ENCODE measurements around the gene LYPD6B.

The LYPD6B gene

GRCh38 chr2:149200109-149200520 lies 161.6 kb downstream of the LYPD6B start:
- Histone ChIP-seq H3K4me3 (ENCODE audit: insufficient read depth, low read length, poor library complexity, severe bottlenecking) (no peak overlapping the region), H3K27ac (ENCODE audit: low read depth, low read length) (no peak overlapping the region), H3F3A (ENCODE audit: insufficient read depth) (no peaks in the 10 kb centered on the region), H3K9me3 (ENCODE audit: insufficient read depth, low read length) (no peaks in the 10 kb centered on the region), H3K27me3 (ENCODE audit: low read length) (no peaks in the 10 kb centered on the region), H3K4me2 (ENCODE audit: low read depth, low read length, poor library complexity, severe bottlenecking) (no peak overlapping the region), H3K9ac (ENCODE audit: low read length) (no peak overlapping the region), H3K36me3 (ENCODE audit: low read length) (no peaks in the 10 kb centered on the region), H3K9me2 (replicated peaks; ENCODE audit: insufficient read depth, low read length) (no peaks in the 10 kb centered on the region), H3K79me2 (ENCODE audit: insufficient read depth, low read length) (no peaks in the 10 kb centered on the region), H4K20me1 (ENCODE audit: low read depth, low read length) (no peaks in the 10 kb centered on the region), H2AFZ (ENCODE audit: low read depth, low read length, severe bottlenecking) (no peak overlapping the region)
- TF ChIP-seq, protein P1, sequence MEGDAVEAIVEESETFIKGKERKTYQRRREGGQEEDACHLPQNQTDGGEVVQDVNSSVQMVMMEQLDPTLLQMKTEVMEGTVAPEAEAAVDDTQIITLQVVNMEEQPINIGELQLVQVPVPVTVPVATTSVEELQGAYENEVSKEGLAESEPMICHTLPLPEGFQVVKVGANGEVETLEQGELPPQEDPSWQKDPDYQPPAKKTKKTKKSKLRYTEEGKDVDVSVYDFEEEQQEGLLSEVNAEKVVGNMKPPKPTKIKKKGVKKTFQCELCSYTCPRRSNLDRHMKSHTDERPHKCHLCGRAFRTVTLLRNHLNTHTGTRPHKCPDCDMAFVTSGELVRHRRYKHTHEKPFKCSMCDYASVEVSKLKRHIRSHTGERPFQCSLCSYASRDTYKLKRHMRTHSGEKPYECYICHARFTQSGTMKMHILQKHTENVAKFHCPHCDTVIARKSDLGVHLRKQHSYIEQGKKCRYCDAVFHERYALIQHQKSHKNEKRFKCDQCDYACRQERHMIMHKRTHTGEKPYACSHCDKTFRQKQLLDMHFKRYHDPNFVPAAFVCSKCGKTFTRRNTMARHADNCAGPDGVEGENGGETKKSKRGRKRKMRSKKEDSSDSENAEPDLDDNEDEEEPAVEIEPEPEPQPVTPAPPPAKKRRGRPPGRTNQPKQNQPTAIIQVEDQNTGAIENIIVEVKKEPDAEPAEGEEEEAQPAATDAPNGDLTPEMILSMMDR (IDR thresholded peaks at IDR 0.05; ENCODE audit: insufficient read depth, low read length, poor library complexity, severe bottlenecking) = no peak
- no peak for TF ChIP-seq EZH2phosphoT487 (conservative IDR thresholded peaks at IDR 0.05; ENCODE audit: low read length)

- H3K36me3 ChIP-seq (ENCODE audit: low read length) = peaks cover 22% of the 10 kb centered on the region; the same call in 1 of the 2 replicates
- H3K27ac ChIP-seq (ENCODE audit: low read depth, low read length) = no peak overlapping the region
- TF ChIP-seq, protein P1 (IDR thresholded peaks at IDR 0.05; ENCODE audit: insufficient read depth, low read length, poor library complexity, severe bottlenecking) = no peak
- TF ChIP-seq EZH2phosphoT487 (conservative IDR thresholded peaks at IDR 0.05; ENCODE audit: low read length) = no peak
- H3K9me3 ChIP-seq (ENCODE audit: insufficient read depth, low read length) = no peaks in the 10 kb centered on the region
- H2AFZ ChIP-seq (ENCODE audit: low read depth, low read length, severe bottlenecking) = no peak overlapping the region
- H3K27me3 ChIP-seq (ENCODE audit: low read length) = no peaks in the 10 kb centered on the region
- no peaks in the 10 kb centered on the region for H3K79me2 ChIP-seq (ENCODE audit: insufficient read depth, low read length)
- H4K20me1 ChIP-seq (ENCODE audit: low read depth, low read length) = no peaks in the 10 kb centered on the region
- no peaks in the 10 kb centered on the region for H3F3A ChIP-seq (ENCODE audit: insufficient read depth)
- H3K4me2 ChIP-seq (ENCODE audit: low read depth, low read length, poor library complexity, severe bottlenecking) = no peak overlapping the region
- H3K9ac ChIP-seq (ENCODE audit: low read length) = no peak overlapping the region
- H3K9me2 ChIP-seq (replicated peaks; ENCODE audit: insufficient read depth, low read length) = no peaks in the 10 kb centered on the region
- H3K4me3 ChIP-seq (ENCODE audit: insufficient read depth, low read length, poor library complexity, severe bottlenecking) = no peak overlapping the region
Measured at GRCh38 chr2:149204686-149205085, 166.2 kb downstream of the LYPD6B start.

DNA sequence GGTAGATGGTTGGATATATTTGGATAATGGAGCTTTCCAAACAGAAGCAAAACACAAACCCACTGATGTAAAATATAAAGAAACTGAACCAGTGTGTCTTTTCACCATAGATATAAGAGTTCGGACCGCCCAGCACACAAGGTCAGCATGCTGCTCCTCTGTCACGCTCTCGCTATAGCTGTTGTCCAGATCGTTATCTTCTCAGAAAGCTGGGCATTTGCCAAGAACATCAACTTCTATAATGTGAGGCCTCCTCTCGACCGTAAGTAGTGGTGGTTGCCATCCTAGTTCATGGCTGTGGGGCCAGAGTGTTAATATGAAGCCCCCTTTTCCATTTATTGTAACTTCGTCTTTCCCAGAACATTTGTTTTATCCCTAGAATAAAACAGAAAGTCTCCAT lies 166.6 kb downstream of the LYPD6B start:
- Histone ChIP-seq H3K27me3 (ENCODE audit: low read length) (no peaks in the 10 kb centered on the region), H3K4me2 (ENCODE audit: low read depth, low read length, poor library complexity, severe bottlenecking) (no peak overlapping the region), H3K4me3 (ENCODE audit: insufficient read depth, low read length, poor library complexity, severe bottlenecking) (no peak overlapping the region), H3K9me3 (ENCODE audit: insufficient read depth, low read length) (no peaks in the 10 kb centered on the region), H2AFZ (ENCODE audit: low read depth, low read length, severe bottlenecking) (no peak overlapping the region), H3K9ac (ENCODE audit: low read length) (no peak overlapping the region), H3K79me2 (ENCODE audit: insufficient read depth, low read length) (no peaks in the 10 kb centered on the region), H3K9me2 (replicated peaks; ENCODE audit: insufficient read depth, low read length) (no peaks in the 10 kb centered on the region), H4K20me1 (ENCODE audit: low read depth, low read length) (no peaks in the 10 kb centered on the region), H3K36me3 (ENCODE audit: low read length) (peaks cover 23% of the 10 kb centered on the region; the same call in 1 of the 2 replicates), H3K27ac (ENCODE audit: low read depth, low read length) (no peak overlapping the region), H3F3A (ENCODE audit: insufficient read depth) (no peaks in the 10 kb centered on the region)
- TF ChIP-seq, protein P1 (IDR thresholded peaks at IDR 0.05; ENCODE audit: insufficient read depth, low read length, poor library complexity, severe bottlenecking) = no peak
- TF ChIP-seq EZH2phosphoT487 (conservative IDR thresholded peaks at IDR 0.05; ENCODE audit: low read length) = no peak
